PC-3 (cell line): ENCODE results near the gene CIC.

ENCODE experiments used
- EZH2 ChIP-seq: fragments of 300-600 bp; sonication (generic); IDR thresholded peaks from one replicate; pipeline ENCODE4 v1.6.1; 2017; ENCODE audit warnings: antibody characterized with exemption, mild to moderate bottlenecking, low read length; ENCODE audit not compliant: unreplicated experiment
- EZH2phosphoT487 ChIP-seq: fragments of 300-600 bp; sonication (generic); IDR thresholded peaks from 2 replicates; pipeline ENCODE4 v1.6.1; 2018; ENCODE audit warnings: mild to moderate bottlenecking, antibody characterized with exemption, low read length, borderline replicate concordance
- TF ChIP-seq, protein P1 (sequence below): fragments of 300-600 bp; sonication (generic); conservative IDR thresholded peaks from 2 replicates; pipeline ENCODE4 v1.5.1; 2017; ENCODE audit warnings: antibody characterized with exemption, low read depth, mild to moderate bottlenecking, low read length

DNA sequence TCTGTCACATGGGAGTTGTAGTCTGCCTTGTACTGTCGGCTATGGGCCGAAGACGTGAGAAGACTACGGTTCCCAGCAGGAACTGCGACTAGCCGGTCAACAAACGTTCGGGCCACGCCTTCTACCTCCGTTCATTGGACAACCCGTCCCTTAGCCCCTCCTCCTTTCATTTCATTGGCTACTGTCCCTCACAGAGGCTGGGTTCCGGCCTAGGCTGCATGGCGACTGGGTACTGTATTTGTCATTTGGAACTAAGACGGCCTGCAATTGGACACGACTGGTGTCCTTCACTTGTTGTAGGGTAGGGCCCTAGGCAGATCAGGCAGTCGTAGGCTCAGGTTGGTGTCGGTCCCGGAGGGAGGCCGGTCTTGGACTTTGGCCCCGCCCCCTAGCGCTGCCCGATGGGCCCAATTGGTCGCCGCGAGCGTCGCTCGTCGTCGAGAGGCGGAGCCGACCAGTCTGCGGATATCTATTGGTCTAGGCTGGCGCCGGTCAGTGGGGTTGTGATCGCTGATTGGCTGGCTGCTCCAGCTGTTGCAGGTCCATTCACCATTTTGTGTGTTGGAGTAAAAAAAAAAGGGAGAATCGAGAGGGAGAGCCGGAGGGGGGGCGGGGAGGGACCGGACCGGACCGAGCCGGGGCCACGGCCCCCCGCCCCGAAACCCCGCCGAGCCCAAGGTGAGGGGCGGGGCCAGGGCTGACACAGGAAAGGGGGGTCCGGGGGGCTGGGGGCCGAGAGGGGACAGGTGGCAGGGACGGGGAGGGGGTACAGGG lies at the start of gene CIC:
- no peak for TF ChIP-seq EZH2
- TF ChIP-seq, protein P1, sequence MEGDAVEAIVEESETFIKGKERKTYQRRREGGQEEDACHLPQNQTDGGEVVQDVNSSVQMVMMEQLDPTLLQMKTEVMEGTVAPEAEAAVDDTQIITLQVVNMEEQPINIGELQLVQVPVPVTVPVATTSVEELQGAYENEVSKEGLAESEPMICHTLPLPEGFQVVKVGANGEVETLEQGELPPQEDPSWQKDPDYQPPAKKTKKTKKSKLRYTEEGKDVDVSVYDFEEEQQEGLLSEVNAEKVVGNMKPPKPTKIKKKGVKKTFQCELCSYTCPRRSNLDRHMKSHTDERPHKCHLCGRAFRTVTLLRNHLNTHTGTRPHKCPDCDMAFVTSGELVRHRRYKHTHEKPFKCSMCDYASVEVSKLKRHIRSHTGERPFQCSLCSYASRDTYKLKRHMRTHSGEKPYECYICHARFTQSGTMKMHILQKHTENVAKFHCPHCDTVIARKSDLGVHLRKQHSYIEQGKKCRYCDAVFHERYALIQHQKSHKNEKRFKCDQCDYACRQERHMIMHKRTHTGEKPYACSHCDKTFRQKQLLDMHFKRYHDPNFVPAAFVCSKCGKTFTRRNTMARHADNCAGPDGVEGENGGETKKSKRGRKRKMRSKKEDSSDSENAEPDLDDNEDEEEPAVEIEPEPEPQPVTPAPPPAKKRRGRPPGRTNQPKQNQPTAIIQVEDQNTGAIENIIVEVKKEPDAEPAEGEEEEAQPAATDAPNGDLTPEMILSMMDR = no peak
- no peak for TF ChIP-seq EZH2phosphoT487
